ENCODE results near the gene CASP12. TPM values are rescaled to one million over a fixed set of nuclear protein-coding genes. Genes with fewer than 3 reads are reported as not detected.

CASP12 gene
- not detected in 2 replicates for total RNA-seq

DNA sequence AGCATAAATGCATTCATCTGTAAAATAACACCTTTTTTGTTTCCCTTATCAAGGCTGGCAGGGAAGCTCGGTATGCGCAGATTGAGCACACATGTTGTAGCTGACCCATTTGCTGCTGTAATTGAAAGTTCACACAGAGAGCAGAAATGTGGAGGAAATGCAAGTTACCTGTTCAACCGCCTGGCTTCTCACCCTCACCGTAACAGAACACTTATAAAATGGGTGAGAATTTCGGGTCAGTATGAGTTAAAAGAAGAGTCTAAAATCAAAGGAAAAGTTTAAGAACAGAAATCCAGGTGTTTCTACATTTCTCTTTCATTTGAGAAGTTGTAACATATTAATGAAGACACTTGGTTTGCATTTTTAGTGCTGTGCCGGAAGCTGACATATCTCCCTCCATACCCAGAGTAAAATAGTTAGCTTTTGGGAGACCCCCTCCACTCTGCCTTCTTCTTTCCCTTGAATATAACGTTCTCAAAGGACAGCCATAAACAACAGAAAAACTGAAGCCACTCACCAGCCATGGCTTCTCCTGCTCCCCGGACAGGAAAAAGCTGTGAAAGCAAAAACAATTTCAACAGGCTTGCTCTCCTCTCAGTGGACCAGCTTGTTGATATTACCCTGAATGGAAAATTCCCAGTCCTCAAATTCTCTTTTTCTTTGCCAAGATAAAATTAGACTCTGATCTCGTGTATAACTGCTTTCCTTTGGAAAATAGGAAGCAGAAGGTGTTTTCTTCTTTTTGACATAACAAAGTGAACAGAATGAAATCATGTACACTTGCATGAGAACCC, at the start of gene CASP12:
CASP12 (minus strand) TSS at position 570 of the 794 bp plus-strand sequence.

Small RNA genes lying within 50 kb of the gene (small RNA-seq; reads per million reads assigned to genes)
- not detected for gene AP002004.1

Other genes with a start within 250 kb of the CASP12 start
- gene CASP4, start 70.1 kb upstream of the CASP12 start, total RNA-seq, result 22.8 and 36.9 TPM in 2 replicates
- gene CASP5, start 124.7 kb upstream of the CASP12 start, total RNA-seq, result not detected in 2 replicates
- gene CASP1, start 136.7 kb upstream of the CASP12 start, total RNA-seq, result 0.22 TPM in 1 of 2 replicates, not detected in the other
- gene CARD16, start 146.9 kb upstream of the CASP12 start, total RNA-seq, result not detected in 2 replicates
- 0.11 TPM in 1 of 2 replicates, not detected in the other for gene CARD18, start 241.3 kb upstream of the CASP12 start, total RNA-seq